Measurements from ENCODE around the gene TENM4. TPM values are rescaled to one million over a fixed set of nuclear protein-coding genes. Genes with fewer than 3 reads are reported as not detected.

The TENM4 gene
- total RNA-seq, 1 experiment from 2014 or later = 25.0 TPM

- TF ChIP-seq, protein P1, sequence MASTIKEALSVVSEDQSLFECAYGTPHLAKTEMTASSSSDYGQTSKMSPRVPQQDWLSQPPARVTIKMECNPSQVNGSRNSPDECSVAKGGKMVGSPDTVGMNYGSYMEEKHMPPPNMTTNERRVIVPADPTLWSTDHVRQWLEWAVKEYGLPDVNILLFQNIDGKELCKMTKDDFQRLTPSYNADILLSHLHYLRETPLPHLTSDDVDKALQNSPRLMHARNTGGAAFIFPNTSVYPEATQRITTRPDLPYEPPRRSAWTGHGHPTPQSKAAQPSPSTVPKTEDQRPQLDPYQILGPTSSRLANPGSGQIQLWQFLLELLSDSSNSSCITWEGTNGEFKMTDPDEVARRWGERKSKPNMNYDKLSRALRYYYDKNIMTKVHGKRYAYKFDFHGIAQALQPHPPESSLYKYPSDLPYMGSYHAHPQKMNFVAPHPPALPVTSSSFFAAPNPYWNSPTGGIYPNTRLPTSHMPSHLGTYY (CRISPR knock-in tag; IDR thresholded peaks at IDR 0.05) = no peak
Measured at GRCh38 chr11:78635814-78636506, 804.9 kb downstream of the TENM4 start (continued).

- ATAC-seq (no peak), DNase-seq (ENCODE audit: low spot score) (no peak)
- POLR2A ChIA-PET = no interaction called here
- Mint-ChIP-seq H3K27ac (no peak overlapping the region), H3K9me3 (peaks cover 53% of the 10 kb centered on the region), H3K36me3 (peaks cover 28% of the 10 kb centered on the region), H3K4me3 (no peak overlapping the region), H3K27me3 (ENCODE audit: low read depth) (peaks cover 19% of the 10 kb centered on the region), H3K4me1 (no peaks in the 10 kb centered on the region)
- TF ChIP-seq, protein P2, sequence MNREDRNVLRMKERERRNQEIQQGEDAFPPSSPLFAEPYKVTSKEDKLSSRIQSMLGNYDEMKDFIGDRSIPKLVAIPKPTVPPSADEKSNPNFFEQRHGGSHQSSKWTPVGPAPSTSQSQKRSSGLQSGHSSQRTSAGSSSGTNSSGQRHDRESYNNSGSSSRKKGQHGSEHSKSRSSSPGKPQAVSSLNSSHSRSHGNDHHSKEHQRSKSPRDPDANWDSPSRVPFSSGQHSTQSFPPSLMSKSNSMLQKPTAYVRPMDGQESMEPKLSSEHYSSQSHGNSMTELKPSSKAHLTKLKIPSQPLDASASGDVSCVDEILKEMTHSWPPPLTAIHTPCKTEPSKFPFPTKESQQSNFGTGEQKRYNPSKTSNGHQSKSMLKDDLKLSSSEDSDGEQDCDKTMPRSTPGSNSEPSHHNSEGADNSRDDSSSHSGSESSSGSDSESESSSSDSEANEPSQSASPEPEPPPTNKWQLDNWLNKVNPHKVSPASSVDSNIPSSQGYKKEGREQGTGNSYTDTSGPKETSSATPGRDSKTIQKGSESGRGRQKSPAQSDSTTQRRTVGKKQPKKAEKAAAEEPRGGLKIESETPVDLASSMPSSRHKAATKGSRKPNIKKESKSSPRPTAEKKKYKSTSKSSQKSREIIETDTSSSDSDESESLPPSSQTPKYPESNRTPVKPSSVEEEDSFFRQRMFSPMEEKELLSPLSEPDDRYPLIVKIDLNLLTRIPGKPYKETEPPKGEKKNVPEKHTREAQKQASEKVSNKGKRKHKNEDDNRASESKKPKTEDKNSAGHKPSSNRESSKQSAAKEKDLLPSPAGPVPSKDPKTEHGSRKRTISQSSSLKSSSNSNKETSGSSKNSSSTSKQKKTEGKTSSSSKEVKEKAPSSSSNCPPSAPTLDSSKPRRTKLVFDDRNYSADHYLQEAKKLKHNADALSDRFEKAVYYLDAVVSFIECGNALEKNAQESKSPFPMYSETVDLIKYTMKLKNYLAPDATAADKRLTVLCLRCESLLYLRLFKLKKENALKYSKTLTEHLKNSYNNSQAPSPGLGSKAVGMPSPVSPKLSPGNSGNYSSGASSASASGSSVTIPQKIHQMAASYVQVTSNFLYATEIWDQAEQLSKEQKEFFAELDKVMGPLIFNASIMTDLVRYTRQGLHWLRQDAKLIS (CRISPR knock-in tag; IDR thresholded peaks at IDR 0.05; ENCODE audit: borderline replicate concordance) = no peak
- no peak for TF ChIP-seq ZNF219 (CRISPR knock-in tag; IDR thresholded peaks at IDR 0.05; ENCODE audit: borderline replicate concordance)
- TF ChIP-seq E2F1 (CRISPR knock-in tag; IDR thresholded peaks at IDR 0.05) = no peak
- TF ChIP-seq, protein P3, sequence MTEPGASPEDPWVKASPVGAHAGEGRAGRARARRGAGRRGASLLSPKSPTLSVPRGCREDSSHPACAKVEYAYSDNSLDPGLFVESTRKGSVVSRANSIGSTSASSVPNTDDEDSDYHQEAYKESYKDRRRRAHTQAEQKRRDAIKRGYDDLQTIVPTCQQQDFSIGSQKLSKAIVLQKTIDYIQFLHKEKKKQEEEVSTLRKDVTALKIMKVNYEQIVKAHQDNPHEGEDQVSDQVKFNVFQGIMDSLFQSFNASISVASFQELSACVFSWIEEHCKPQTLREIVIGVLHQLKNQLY (CRISPR knock-in tag; IDR thresholded peaks at IDR 0.05) = no peak
- TF ChIP-seq FOXP1 (CRISPR knock-in tag; IDR thresholded peaks at IDR 0.05; ENCODE audit: borderline replicate concordance) = no peak
- TF ChIP-seq ELF4 (CRISPR knock-in tag; IDR thresholded peaks at IDR 0.05; ENCODE audit: low read depth) = no peak
- no peak for TF ChIP-seq ZNF532 (CRISPR knock-in tag; IDR thresholded peaks at IDR 0.05; ENCODE audit: borderline replicate concordance)
- TF ChIP-seq NR2C2 (CRISPR knock-in tag; IDR thresholded peaks at IDR 0.05) = no peak
- TF ChIP-seq FOXK1 (CRISPR knock-in tag; IDR thresholded peaks at IDR 0.05) = no peak
- TF ChIP-seq TP53 (CRISPR knock-in tag; IDR thresholded peaks at IDR 0.05) = no peak
- TF ChIP-seq GRHL2 (CRISPR knock-in tag; IDR thresholded peaks at IDR 0.05; ENCODE audit: insufficient replicate concordance, severe bottlenecking) = no peak
- no peak for TF ChIP-seq ZNF317 (CRISPR knock-in tag; IDR thresholded peaks at IDR 0.05; ENCODE audit: borderline replicate concordance, low read depth)
- CTCF ChIA-PET = interaction anchor here (1.5 kb wide), 1 partner anchor 12 kb away, joined by 5 read pairs; no protein-coding TSS in a partner anchor
Measured at GRCh38 chr11:78633516-78634310, 807.1 kb downstream of the TENM4 start.

Measured in WTC11 (cell line).